ENCODE measurements around the gene CEP76.

DNA sequence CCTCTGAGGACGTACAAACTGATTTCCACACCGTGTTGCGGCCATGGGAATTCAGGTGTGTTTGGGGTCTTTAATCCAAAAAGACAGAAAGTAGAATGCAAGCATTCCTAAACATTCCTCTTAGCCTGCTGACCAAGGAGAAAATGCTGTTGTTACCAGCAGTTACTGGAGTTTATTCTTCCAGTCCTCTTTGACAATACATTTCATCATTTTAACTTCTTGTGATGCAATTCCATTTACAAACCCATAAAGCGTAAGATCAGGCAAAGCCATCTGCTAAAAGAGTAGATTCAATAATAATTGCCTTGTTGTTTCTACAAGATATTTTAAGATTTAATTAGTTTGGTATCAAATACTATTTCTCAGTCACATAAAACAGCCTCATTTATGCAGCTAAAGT, 77.3 kb downstream of the CEP76 start:
- TF ChIP-seq ZFP3 (CRISPR knock-in tag; IDR thresholded peaks at IDR 0.05) (no peak), ARNTL (CRISPR knock-in tag; IDR thresholded peaks at IDR 0.05; ENCODE audit: borderline replicate concordance, low read depth) (no peak), ZC3H10 (CRISPR knock-in tag; IDR thresholded peaks at IDR 0.05) (no peak), BACH2 (CRISPR knock-in tag; IDR thresholded peaks at IDR 0.05; ENCODE audit: borderline replicate concordance) (no peak), TOX (CRISPR knock-in tag; IDR thresholded peaks at IDR 0.05; ENCODE audit: borderline replicate concordance) (no peak), CSDC2 (CRISPR knock-in tag; IDR thresholded peaks at IDR 0.05) (no peak), ZNF70 (CRISPR knock-in tag; IDR thresholded peaks at IDR 0.05) (no peak), SNAI2 (CRISPR knock-in tag; IDR thresholded peaks at IDR 0.05) (no peak)
- TF ChIP-seq, protein P1, sequence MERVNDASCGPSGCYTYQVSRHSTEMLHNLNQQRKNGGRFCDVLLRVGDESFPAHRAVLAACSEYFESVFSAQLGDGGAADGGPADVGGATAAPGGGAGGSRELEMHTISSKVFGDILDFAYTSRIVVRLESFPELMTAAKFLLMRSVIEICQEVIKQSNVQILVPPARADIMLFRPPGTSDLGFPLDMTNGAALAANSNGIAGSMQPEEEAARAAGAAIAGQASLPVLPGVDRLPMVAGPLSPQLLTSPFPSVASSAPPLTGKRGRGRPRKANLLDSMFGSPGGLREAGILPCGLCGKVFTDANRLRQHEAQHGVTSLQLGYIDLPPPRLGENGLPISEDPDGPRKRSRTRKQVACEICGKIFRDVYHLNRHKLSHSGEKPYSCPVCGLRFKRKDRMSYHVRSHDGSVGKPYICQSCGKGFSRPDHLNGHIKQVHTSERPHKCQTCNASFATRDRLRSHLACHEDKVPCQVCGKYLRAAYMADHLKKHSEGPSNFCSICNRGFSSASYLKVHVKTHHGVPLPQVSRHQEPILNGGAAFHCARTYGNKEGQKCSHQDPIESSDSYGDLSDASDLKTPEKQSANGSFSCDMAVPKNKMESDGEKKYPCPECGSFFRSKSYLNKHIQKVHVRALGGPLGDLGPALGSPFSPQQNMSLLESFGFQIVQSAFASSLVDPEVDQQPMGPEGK (CRISPR knock-in tag; IDR thresholded peaks at IDR 0.05; ENCODE audit: borderline replicate concordance): no peak
- TF ChIP-seq, protein P2, sequence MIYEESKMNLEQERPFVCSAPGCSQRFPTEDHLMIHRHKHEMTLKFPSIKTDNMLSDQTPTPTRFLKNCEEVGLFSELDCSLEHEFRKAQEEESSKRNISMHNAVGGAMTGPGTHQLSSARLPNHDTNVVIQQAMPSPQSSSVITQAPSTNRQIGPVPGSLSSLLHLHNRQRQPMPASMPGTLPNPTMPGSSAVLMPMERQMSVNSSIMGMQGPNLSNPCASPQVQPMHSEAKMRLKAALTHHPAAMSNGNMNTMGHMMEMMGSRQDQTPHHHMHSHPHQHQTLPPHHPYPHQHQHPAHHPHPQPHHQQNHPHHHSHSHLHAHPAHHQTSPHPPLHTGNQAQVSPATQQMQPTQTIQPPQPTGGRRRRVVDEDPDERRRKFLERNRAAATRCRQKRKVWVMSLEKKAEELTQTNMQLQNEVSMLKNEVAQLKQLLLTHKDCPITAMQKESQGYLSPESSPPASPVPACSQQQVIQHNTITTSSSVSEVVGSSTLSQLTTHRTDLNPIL (CRISPR knock-in tag; IDR thresholded peaks at IDR 0.05; ENCODE audit: low read depth): no peak
- TF ChIP-seq, protein P3, sequence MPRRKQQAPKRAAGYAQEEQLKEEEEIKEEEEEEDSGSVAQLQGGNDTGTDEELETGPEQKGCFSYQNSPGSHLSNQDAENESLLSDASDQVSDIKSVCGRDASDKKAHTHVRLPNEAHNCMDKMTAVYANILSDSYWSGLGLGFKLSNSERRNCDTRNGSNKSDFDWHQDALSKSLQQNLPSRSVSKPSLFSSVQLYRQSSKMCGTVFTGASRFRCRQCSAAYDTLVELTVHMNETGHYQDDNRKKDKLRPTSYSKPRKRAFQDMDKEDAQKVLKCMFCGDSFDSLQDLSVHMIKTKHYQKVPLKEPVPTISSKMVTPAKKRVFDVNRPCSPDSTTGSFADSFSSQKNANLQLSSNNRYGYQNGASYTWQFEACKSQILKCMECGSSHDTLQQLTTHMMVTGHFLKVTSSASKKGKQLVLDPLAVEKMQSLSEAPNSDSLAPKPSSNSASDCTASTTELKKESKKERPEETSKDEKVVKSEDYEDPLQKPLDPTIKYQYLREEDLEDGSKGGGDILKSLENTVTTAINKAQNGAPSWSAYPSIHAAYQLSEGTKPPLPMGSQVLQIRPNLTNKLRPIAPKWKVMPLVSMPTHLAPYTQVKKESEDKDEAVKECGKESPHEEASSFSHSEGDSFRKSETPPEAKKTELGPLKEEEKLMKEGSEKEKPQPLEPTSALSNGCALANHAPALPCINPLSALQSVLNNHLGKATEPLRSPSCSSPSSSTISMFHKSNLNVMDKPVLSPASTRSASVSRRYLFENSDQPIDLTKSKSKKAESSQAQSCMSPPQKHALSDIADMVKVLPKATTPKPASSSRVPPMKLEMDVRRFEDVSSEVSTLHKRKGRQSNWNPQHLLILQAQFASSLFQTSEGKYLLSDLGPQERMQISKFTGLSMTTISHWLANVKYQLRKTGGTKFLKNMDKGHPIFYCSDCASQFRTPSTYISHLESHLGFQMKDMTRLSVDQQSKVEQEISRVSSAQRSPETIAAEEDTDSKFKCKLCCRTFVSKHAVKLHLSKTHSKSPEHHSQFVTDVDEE (CRISPR knock-in tag; IDR thresholded peaks at IDR 0.05): no peak

All from SK-N-SH treated with all-trans-retinoic acid at 6 μM for 48 hours (cell line).